Naive thymus-derived CD4-positive, alpha-beta T cell (primary cell): ENCODE results near the gene R3HCC1L. TPM values are rescaled to one million over a fixed set of nuclear protein-coding genes. Genes with fewer than 3 reads are reported as not detected.

Experiments
- ATAC-seq: fragments of 150-1000 bp; cut with Tn5 transposase; 2 replicates; pipeline ENCODE4 v1.10.0; 2021; ENCODE audit warnings: mild to moderate bottlenecking, moderate library complexity
- CTCF ChIA-PET: fragments of 350-600 bp; sonication (Branson Sonifier 250); formaldehyde crosslinking; loops from one replicate; lab custom pipeline; 2021; ENCODE audit warnings: antibody characterized with exemption; lab: Charles Lee
- POLR2A ChIA-PET: fragments of 350-600 bp; sonication (Branson Sonifier 250); formaldehyde crosslinking; loops from one replicate; lab custom pipeline; 2021; ENCODE audit warnings: antibody characterized with exemption, inconsistent platforms; lab: Charles Lee
- DNase-seq, 9 donors: peaks; one replicate each; pipeline versions ENCODE4 v3.0.0 to v3.0.0-alpha.2; 2020 to 2022; ENCODE audit warnings: mixed read lengths in 1 of 9
- H3K27ac ChIP-seq: one replicate; pipeline ENCODE4 v1.7.0; 2013; ENCODE audit warnings: mild to moderate bottlenecking, low read depth, low read length, moderate library complexity
- H3K27me3 ChIP-seq, 2 donors: one replicate each; pipeline ENCODE4 v1.7.0; 2013; ENCODE audit warnings: low read length in 2 of 2, mild to moderate bottlenecking in 2 of 2, moderate library complexity in 2 of 2; ENCODE audit not compliant: control insufficient read depth in 2 of 2, insufficient read depth in 2 of 2
- H3K36me3 ChIP-seq, 3 experiments: 1 replicate in 2 of 3; 2 replicates in 1 of 3; pipeline ENCODE4 v1.7.0; 2013; ENCODE audit warnings: low read length in 3 of 3, mild to moderate bottlenecking in 3 of 3, moderate library complexity in 1 of 3; ENCODE audit not compliant: insufficient read depth in 3 of 3, control insufficient read depth in 2 of 3
- H3K4me1 ChIP-seq, 2 donors: one replicate each; pipeline ENCODE4 v1.7.0; 2013; ENCODE audit warnings: low read length in 2 of 2, mild to moderate bottlenecking in 2 of 2, moderate library complexity in 1 of 2; ENCODE audit not compliant: control insufficient read depth in 2 of 2, insufficient read depth in 2 of 2
- H3K4me3 ChIP-seq: 2 replicates; pipeline ENCODE4 v1.7.0; 2013; ENCODE audit warnings: mild to moderate bottlenecking, low read length
- H3K9me3 ChIP-seq, 3 experiments: 1 replicate in 2 of 3; 2 replicates in 1 of 3; pipeline ENCODE4 v1.7.0; 2013; ENCODE audit warnings: low read length in 3 of 3; ENCODE audit not compliant: control insufficient read depth in 2 of 3
- H3K27ac Mint-ChIP-seq, 9 donors: one replicate each; pipeline ENCODE4 v1.8.0; 2020 to 2022; ENCODE audit warnings: mixed read lengths in 9 of 9, mild to moderate bottlenecking in 8 of 9, moderate library complexity in 5 of 9, inconsistent platforms in 2 of 9
- H3K27me3 Mint-ChIP-seq, 5 donors: one replicate each; pipeline ENCODE4 v1.8.0; 2021 to 2022; ENCODE audit warnings: mixed read lengths in 5 of 5, mild to moderate bottlenecking in 1 of 5
- H3K36me3 Mint-ChIP-seq, 5 donors: one replicate each; pipeline ENCODE4 v1.8.0; 2020 to 2022; ENCODE audit warnings: mixed read lengths in 5 of 5, mild to moderate bottlenecking in 3 of 5, inconsistent platforms in 1 of 5
- H3K4me1 Mint-ChIP-seq, 7 donors: one replicate each; pipeline ENCODE4 v1.8.0; 2020 to 2022; ENCODE audit warnings: mixed read lengths in 7 of 7, mild to moderate bottlenecking in 3 of 7, inconsistent platforms in 1 of 7
- H3K4me3 Mint-ChIP-seq, 10 donors: one replicate each; pipeline ENCODE4 v1.8.0; 2020 to 2022; ENCODE audit warnings: mild to moderate bottlenecking in 10 of 10, mixed read lengths in 10 of 10, moderate library complexity in 6 of 10, inconsistent platforms in 2 of 10
- H3K9me3 Mint-ChIP-seq, 11 donors: one replicate each; pipeline ENCODE4 v1.8.0; 2020 to 2022; ENCODE audit warnings: mixed read lengths in 11 of 11, mild to moderate bottlenecking in 4 of 11, inconsistent platforms in 1 of 11, moderate library complexity in 1 of 11
- intact Hi-C, 2 donors: fragments of 100-400 bp; cut with micrococcal nuclease; formaldehyde crosslinking; loops; one replicate each; pipeline ENCODE4 v1.15.1; 2023
- polyA plus RNA-seq, 2 donors: library from polyadenylated mRNA; unstranded; fragments of 300-500 nt; fragmentation: Illumina TruSeq; gene quantifications; one replicate each; pipeline ENCODE4 v1.2.3, GENCODE V29; 2021
- total RNA-seq, 6 experiments: library from RNA in 5 of 6; stranded (reverse) in 5 of 6; gene quantifications; 1 replicate in 5 of 6; 2 replicates in 1 of 6; pipeline ENCODE4 v1.2.3 and lab custom pipeline; 2021 to 2026

R3HCC1L gene
- total and polyA plus RNA-seq, 7 experiments from 2014 or later: 9.6 to 25.3 (median 19.6) TPM

- ATAC-seq (no peak), DNase-seq (no peak)
- H3K4me3 Mint-ChIP-seq: no peak overlapping the region
- Histone ChIP-seq H3K27ac (no peak overlapping the region), H3K36me3 (peaks cover 4 to 44% (median 6%) of the 10 kb centered on the region in 3 experiments), H3K27me3 (no peaks in the 10 kb centered on the region), H3K9me3 (no peaks in the 10 kb centered on the region), H3K4me1 (no peaks in the 10 kb centered on the region), H3K4me3 (no peak overlapping the region)
- H3K9me3 Mint-ChIP-seq: no peaks in the 10 kb centered on the region
- CTCF ChIA-PET: no interaction called here
- H3K36me3 Mint-ChIP-seq: peaks cover 6 to 47% (median 29%) of the 10 kb centered on the region in 5 donors
- intact Hi-C loops: no loop called here
- H3K27me3 Mint-ChIP-seq: no peaks in the 10 kb centered on the region
- POLR2A ChIA-PET: no interaction called here
- H3K27ac Mint-ChIP-seq: peak overlapping the region in 1 of 9 donors; percentile 25
- peaks cover 2 to 50% (median 12%) of the 10 kb centered on the region in 7 donors for H3K4me1 Mint-ChIP-seq
Measured at GRCh38 chr10:98168147-98168546, 33.7 kb downstream of the R3HCC1L start.

GRCh38 chr10:98168766-98169165, 34.3 kb downstream of the R3HCC1L start:
- no peaks in the 10 kb centered on the region for H3K9me3 ChIP-seq
- Mint-ChIP-seq H3K36me3 (peaks cover 8 to 48% (median 27%) of the 10 kb centered on the region in 5 donors), H3K27me3 (no peaks in the 10 kb centered on the region), H3K9me3 (no peaks in the 10 kb centered on the region), H3K27ac (no peak overlapping the region), H3K4me3 (no peak overlapping the region), H3K4me1 (peaks cover 2 to 51% (median 13%) of the 10 kb centered on the region in 7 donors)
- ATAC-seq (no peak), DNase-seq (no peak)
- no peak overlapping the region for H3K4me3 ChIP-seq
- ChIA-PET POLR2A (interaction anchor here (0.5 to 1.7 kb wide), 2 partner anchors 34 to 42 kb away, joined by 3 read pairs; partner anchors contain the start of gene R3HCC1L), CTCF (no interaction called here)
- no peak overlapping the region for H3K27ac ChIP-seq
- no peaks in the 10 kb centered on the region for H3K27me3 ChIP-seq
- H3K4me1 ChIP-seq: no peaks in the 10 kb centered on the region
- intact Hi-C loops: no loop called here
- H3K36me3 ChIP-seq: peaks cover 4 to 50% (median 6%) of the 10 kb centered on the region in 3 experiments

GRCh38 chr10:98169379-98169778, 34.9 kb downstream of the R3HCC1L start:
- Histone ChIP-seq H3K4me3 (no peak overlapping the region), H3K9me3 (no peaks in the 10 kb centered on the region), H3K27me3 (no peaks in the 10 kb centered on the region), H3K36me3 (peaks cover 4 to 48% (median 5%) of the 10 kb centered on the region in 3 experiments), H3K4me1 (no peaks in the 10 kb centered on the region), H3K27ac (no peak overlapping the region)
- Mint-ChIP-seq H3K9me3 (no peaks in the 10 kb centered on the region), H3K4me1 (peaks cover 2 to 49% (median 18%) of the 10 kb centered on the region in 7 donors), H3K27me3 (no peaks in the 10 kb centered on the region), H3K4me3 (no peak overlapping the region), H3K36me3 (peaks cover 6 to 49% (median 27%) of the 10 kb centered on the region in 5 donors), H3K27ac (no peak overlapping the region)
- intact Hi-C loops: no loop called here
- ATAC-seq (no peak), DNase-seq (no peak)
- CTCF ChIA-PET: interaction anchor here (0.6 kb wide), 1 partner anchor 19 kb away, joined by 7 read pairs; no protein-coding TSS in a partner anchor
- POLR2A ChIA-PET: interaction anchor here (1.7 kb wide), 1 partner anchor 35 kb away, joined by 3 read pairs; the partner anchor contains the start of gene R3HCC1L

- DNase-seq: peak in 4 of 9 donors; percentile 1 to 24 (median 7)
- H3K9me3 Mint-ChIP-seq: no peaks in the 10 kb centered on the region
- H3K36me3 ChIP-seq: peaks cover under 1 to 37% (median under 1%) of the 10 kb centered on the region in 3 experiments
- H3K4me1 Mint-ChIP-seq: peaks cover 2 to 50% (median 27%) of the 10 kb centered on the region in 7 donors
- H3K27ac Mint-ChIP-seq: peak overlapping the region in 2 of 9 donors; percentile 3 to 59
- H3K9me3 ChIP-seq: no peaks in the 10 kb centered on the region
- H3K27me3 Mint-ChIP-seq: no peaks in the 10 kb centered on the region
- H3K27me3 ChIP-seq: no peaks in the 10 kb centered on the region
- peaks cover 4 to 47% (median 33%) of the 10 kb centered on the region in 5 donors for H3K36me3 Mint-ChIP-seq
- peak; percentile 65 for ATAC-seq
- POLR2A ChIA-PET: interaction anchor here (1.7 kb wide), 1 partner anchor 36 kb away, joined by 3 read pairs; the partner anchor contains the start of gene R3HCC1L
- H3K4me3 ChIP-seq: no peak overlapping the region
- peaks cover 0 to 3% of the 10 kb centered on the region in 2 donors for H3K4me1 ChIP-seq
- H3K4me3 Mint-ChIP-seq: no peak overlapping the region
- intact Hi-C loops: loop anchor here in 1 of 2 donors (1.0 to 10.0 kb wide), 2 partner anchors 139 to 164 kb away; no protein-coding TSS in a partner anchor
- CTCF ChIA-PET: interaction anchor here (1.8 to 2.0 kb wide), 2 partner anchors 8 to 35 kb away, joined by 4 to 6 read pairs; no protein-coding TSS in a partner anchor
- H3K27ac ChIP-seq: no peak overlapping the region
Measured at GRCh38 chr10:98170249-98171117, 36.0 kb downstream of the R3HCC1L start.

- peaks cover 7 to 52% (median 42%) of the 10 kb centered on the region in 5 donors for H3K36me3 Mint-ChIP-seq
- intact Hi-C loops: loop anchor here in 1 of 2 donors (10.0 kb wide), 1 partner anchor 163 kb away; no protein-coding TSS in a partner anchor
- ATAC-seq (no peak), DNase-seq (no peak)
- no peak overlapping the region for H3K27ac Mint-ChIP-seq
- peaks cover 0 to 3% of the 10 kb centered on the region in 2 donors for H3K4me1 ChIP-seq
- CTCF ChIA-PET: interaction anchor here (1.1 to 2.0 kb wide), 3 partner anchors 10 to 34 kb away, joined by 4 to 6 read pairs (median 4); no protein-coding TSS in a partner anchor
- H3K4me1 Mint-ChIP-seq: peaks cover 6 to 58% (median 38%) of the 10 kb centered on the region in 7 donors
- no peak overlapping the region for H3K4me3 ChIP-seq
- POLR2A ChIA-PET: no interaction called here
- no peaks in the 10 kb centered on the region for H3K27me3 ChIP-seq
- H3K36me3 ChIP-seq: peaks cover 0 to 28% (median 0%) of the 10 kb centered on the region in 3 experiments
- H3K27me3 Mint-ChIP-seq: no peaks in the 10 kb centered on the region
- no peak overlapping the region for H3K4me3 Mint-ChIP-seq
- no peak overlapping the region for H3K27ac ChIP-seq
- no peaks in the 10 kb centered on the region for H3K9me3 ChIP-seq
- peaks cover 0 to 4% (median 0%) of the 10 kb centered on the region in 11 donors for H3K9me3 Mint-ChIP-seq
Measured at GRCh38 chr10:98172073-98172472, 37.6 kb downstream of the R3HCC1L start.

- no peak overlapping the region for H3K4me3 ChIP-seq
- Mint-ChIP-seq H3K27me3 (no peaks in the 10 kb centered on the region), H3K27ac (no peak overlapping the region), H3K9me3 (peaks cover 0 to 6% (median 0%) of the 10 kb centered on the region in 11 donors), H3K4me1 (peaks cover 10 to 59% (median 42%) of the 10 kb centered on the region in 7 donors), H3K36me3 (peaks cover 12 to 56% (median 45%) of the 10 kb centered on the region in 5 donors), H3K4me3 (no peak overlapping the region)
- intact Hi-C loops: loop anchor here in 1 of 2 donors (10.0 kb wide), 1 partner anchor 162 kb away; no protein-coding TSS in a partner anchor
- H3K27me3 ChIP-seq: no peaks in the 10 kb centered on the region
- H3K36me3 ChIP-seq: peaks cover 0 to 28% (median 0%) of the 10 kb centered on the region in 3 experiments
- H3K27ac ChIP-seq: no peak overlapping the region
- H3K9me3 ChIP-seq: no peaks in the 10 kb centered on the region
- no peak for ATAC-seq
- H3K4me1 ChIP-seq: peaks cover 0 to 3% of the 10 kb centered on the region in 2 donors
- ChIA-PET CTCF (no interaction called here), POLR2A (no interaction called here)
- DNase-seq: no peak
Measured at GRCh38 chr10:98172495-98172894, 38.0 kb downstream of the R3HCC1L start.
